Heart right ventricle (tissue), 16 donors: Measurements from ENCODE around the gene GALNT18. TPM values are rescaled to one million over a fixed set of nuclear protein-coding genes. Genes with fewer than 3 reads are reported as not detected.

ENCODE experiments used
- ATAC-seq, 8 donors: fragments of 200-7000 bp; cut with Tn5 transposase; one replicate each; pipeline ENCODE4 v1.9.1; 2020; ENCODE audit warnings: mild to moderate bottlenecking in 8 of 8, moderate library complexity in 8 of 8, moderate number of reproducible peaks in 1 of 8
- DNase-seq, 2 donors: peaks; one replicate each; pipeline ENCODE4 v3.0.0-alpha.2; 2020
- H3K27ac ChIP-seq, 10 donors: fragments of 200-600 bp; sonication (generic) in 2 of 10; one replicate each; pipeline versions ENCODE4 v1.5.0 to v1.8.0; 2020 to 2022; ENCODE audit warnings: mild to moderate bottlenecking in 3 of 10
- H3K27me3 ChIP-seq, 7 donors: fragments of 200-600 bp; one replicate each; pipeline ENCODE4 v1.8.0; 2021 to 2022; ENCODE audit warnings: mild to moderate bottlenecking in 2 of 7
- H3K36me3 ChIP-seq, 9 donors: fragments of 200-600 bp; sonication (generic) in 1 of 9; one replicate each; pipeline versions ENCODE4 v1.5.0 to v1.8.0; 2020 to 2022; ENCODE audit warnings: mild to moderate bottlenecking in 2 of 9
- H3K4me1 ChIP-seq, 9 donors: fragments of 200-600 bp; sonication (generic) in 1 of 9; one replicate each; pipeline versions ENCODE4 v1.5.0 to v1.8.0; 2020 to 2022; ENCODE audit warnings: mild to moderate bottlenecking in 4 of 9
- H3K4me3 ChIP-seq, 10 donors: fragments of 200-600 bp; sonication (generic) in 2 of 10; one replicate each; pipeline versions ENCODE4 v1.5.0 to v1.8.0; 2020 to 2022; ENCODE audit warnings: mild to moderate bottlenecking in 7 of 10, moderate library complexity in 2 of 10
- H3K9me3 ChIP-seq, 11 donors: fragments of 200-600 bp in 10 of 11; sonication (generic) in 2 of 11; one replicate each; pipeline versions ENCODE4 v1.5.0 to v1.8.0; 2013 to 2022; ENCODE audit warnings: mild to moderate bottlenecking in 2 of 11, control low read depth in 1 of 11, moderate library complexity in 1 of 11
- CTCF ChIP-seq, 9 donors: fragments of 200-600 bp; sonication (generic) in 2 of 9; IDR thresholded peaks; one replicate each; pipeline versions ENCODE4 v1.5.0 to v1.8.0; 2021 to 2022; ENCODE audit warnings: antibody characterized with exemption in 9 of 9, mild to moderate bottlenecking in 5 of 9, moderate library complexity in 1 of 9
- WGBS, 2 donors: extraction: QIAGEN DNeasy Blood & Tissue Kit; methylation state at CpG; one replicate each; pipeline ENCODE4 v1.1.7; 2013; ENCODE audit warnings: inconsistent platforms in 1 of 2; 5-methylcytosine and 5-hydroxymethylcytosine counted together
- intact Hi-C, 10 donors: fragments of 100-400 bp; cut with DNase I; formaldehyde crosslinking; loops; one replicate each; pipeline versions ENCODE4 v1.11.1 to v1.14.2; 2022
- polyA plus RNA-seq, 2 donors: library from polyadenylated mRNA; stranded (reverse); fragments of 200-250 nt; gene quantifications; one replicate each; pipeline ENCODE4 v1.2.3, GENCODE V29; 2013
- total RNA-seq, 10 donors: library from RNA; stranded (reverse); fragmentation: NEBNext Ultra II Directional in 3 of 10; extraction: Animal tissue kit (Norgen Biotek cat#: 25700) in 3 of 10; gene quantifications; one replicate each; pipeline versions ENCODE4 v1.2.1 to v1.2.4, GENCODE V29; 2021 to 2023
- donor health status: Arrhythmogenic right ventricular cardiomyopathy.
- donor health status: ischemic (EF 13 %, LVEDD 7.1; RV severe dilation, severe dysfunction).
- donor health status: healthy with polysubstance abuse.
- donor health status: DM: no; HTN: yes; CAD: no.
- donor health status: DM: no; HTN: no; CAD: no.
- donor health status: ischemic (EF 25% LVEDD 6.9; RV normal size, moderate dysfunction).
- donor health status: ischemic (EF 25% LVEDD 5.7; RV mildly dilated, moderate dysfunction).
- donor health status: healthy.
- donor health status: DM: yes; HTN: yes; CAD: no.
- donor health status: Ischemic cardiomyopathy.
- donor health status: ischemic (EF 35%, LVEDD 5.7; RV mildly dilated, moderate dysfunction).
- donor health status: nonischemic (EF 11% LVEDD 7.7; RV severe dilation, severe dysfunction).
- donor health status: DM: yes; HTN: yes; CAD: no.
- donor health status: PGD.
- donor health status: ischemic (EF 29% LVEDD 5.4; RV normal size, mild dysfunction).
- donor health status: nonischemic (EF 23%, LVEDD 6.1; RV moderate dilation, normal function).

The GALNT18 gene
- total and polyA plus RNA-seq, 12 donors = 7.0 to 29.0 (median 15.6) TPM

DNA sequence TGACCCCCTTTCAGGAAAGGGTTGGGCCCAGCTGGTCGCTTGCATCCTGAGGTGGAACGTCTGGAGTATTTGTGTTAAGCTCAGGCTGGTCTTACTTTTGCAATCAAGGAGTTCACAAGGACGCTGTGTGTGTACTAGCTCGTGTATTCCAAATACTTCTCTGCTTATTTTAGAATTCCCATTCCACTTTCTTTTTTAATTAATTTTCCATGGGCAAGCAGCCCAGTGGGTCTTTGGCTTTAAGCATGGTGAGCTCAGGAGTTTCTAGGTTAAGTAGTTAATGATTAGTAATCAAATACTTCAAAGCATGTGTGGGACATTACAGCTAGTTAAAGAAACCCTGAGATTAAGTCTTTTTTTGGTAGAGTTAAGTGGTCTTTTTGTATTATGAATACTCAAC lies 337.3 kb downstream of the GALNT18 start:
- H3K4me3 ChIP-seq = no peak overlapping the region
- no peak overlapping the region for H3K27ac ChIP-seq
- no peak for TF ChIP-seq CTCF (IDR thresholded peaks at IDR 0.05)
- H3K9me3 ChIP-seq = no peaks in the 10 kb centered on the region
- H3K27me3 ChIP-seq = no peaks in the 10 kb centered on the region
- H3K4me1 ChIP-seq = peaks cover 0 to 31% (median 13%) of the 10 kb centered on the region in 9 donors
- DNase-seq (no peak), ATAC-seq (no peak)
- intact Hi-C loops = loop anchor here in 1 of 10 donors (10.0 kb wide), 1 partner anchor 470 kb away; no protein-coding TSS in a partner anchor
- WGBS, 2 donors = 78 to 81% methylated on average over 4 of the region's 4 CpGs
- peaks cover 0 to 37% (median 0%) of the 10 kb centered on the region in 9 donors for H3K36me3 ChIP-seq

- DNase-seq (peak; percentile 24 to 46), ATAC-seq (peak in 3 of 8 donors; percentile 34 to 47 (median 42))
- 60 to 68% methylated on average over 5 of the region's 5 CpGs for WGBS, 2 donors
- Histone ChIP-seq H3K9me3 (no peaks in the 10 kb centered on the region), H3K4me1 (peaks cover 0 to 33% (median 13%) of the 10 kb centered on the region in 9 donors), H3K36me3 (peaks cover 0 to 9% (median 0%) of the 10 kb centered on the region in 9 donors), H3K27me3 (no peaks in the 10 kb centered on the region), H3K27ac (no peak overlapping the region), H3K4me3 (no peak overlapping the region)
- intact Hi-C loops = loop anchor here in 1 of 10 donors (10.0 kb wide), 1 partner anchor 473 kb away; no protein-coding TSS in a partner anchor
- TF ChIP-seq CTCF (IDR thresholded peaks at IDR 0.05) = no peak
These were observed 340.2 kb downstream of the GALNT18 start for GRCh38 chr11:11281626-11282025.

DNA sequence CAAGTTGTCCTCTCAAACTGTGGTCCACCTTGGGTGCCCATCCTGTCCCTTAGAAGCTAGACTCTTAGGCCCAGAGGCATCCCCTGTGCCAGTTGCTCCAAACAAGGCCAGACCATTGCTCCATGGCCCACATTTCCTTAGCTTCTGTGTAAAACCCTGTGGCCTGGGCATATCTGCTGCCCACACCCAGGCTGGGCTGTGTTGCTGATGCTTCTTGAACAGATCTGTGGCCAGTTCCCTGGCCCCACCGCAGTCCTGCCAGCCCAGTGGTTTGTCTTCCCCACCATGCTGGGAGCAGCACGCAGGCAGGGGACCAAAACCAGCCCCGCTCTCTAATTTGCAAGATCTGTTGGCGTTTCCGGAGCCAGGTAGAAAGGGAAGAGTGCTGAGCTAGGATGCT lies 341.0 kb downstream of the GALNT18 start:
- no peaks in the 10 kb centered on the region for H3K27me3 ChIP-seq
- H3K4me3 ChIP-seq = no peak overlapping the region
- peaks cover 0 to 5% (median 0%) of the 10 kb centered on the region in 9 donors for H3K36me3 ChIP-seq
- peaks cover 0 to 33% (median 13%) of the 10 kb centered on the region in 9 donors for H3K4me1 ChIP-seq
- H3K9me3 ChIP-seq = peaks cover 0 to 2% (median 0%) of the 10 kb centered on the region in 11 donors
- ATAC-seq (no peak), DNase-seq (no peak)
- 96% methylated on average over 5 of the region's 5 CpGs for WGBS, 2 donors
- no peak for TF ChIP-seq CTCF (IDR thresholded peaks at IDR 0.05)
- peak overlapping the region in 3 of 10 donors; percentile 25 to 53 (median 42) for H3K27ac ChIP-seq
- intact Hi-C loops = loop anchor here in 1 of 10 donors (10.0 kb wide), 1 partner anchor 474 kb away; no protein-coding TSS in a partner anchor

GRCh38 chr11:11279956-11280689 lies 341.7 kb downstream of the GALNT18 start:
- ATAC-seq = peak in 7 of 8 donors; percentile 29 to 72 (median 56)
- peaks cover 0 to 33% (median 13%) of the 10 kb centered on the region in 9 donors for H3K4me1 ChIP-seq
- H3K4me3 ChIP-seq = no peak overlapping the region
- DNase-seq = no peak
- TF ChIP-seq CTCF (IDR thresholded peaks at IDR 0.05) = no peak
- no peaks in the 10 kb centered on the region for H3K27me3 ChIP-seq
- peaks cover 0 to 3% (median 0%) of the 10 kb centered on the region in 9 donors for H3K36me3 ChIP-seq
- WGBS, 2 donors = 70 to 76% methylated on average over 11 of the region's 11 CpGs
- peak overlapping the region in 5 of 10 donors; percentile 9 to 67 (median 42) for H3K27ac ChIP-seq
- H3K9me3 ChIP-seq = peaks cover 0 to 9% (median 0%) of the 10 kb centered on the region in 11 donors
- intact Hi-C loops = loop anchor here in 1 of 10 donors (10.0 kb wide), 1 partner anchor 475 kb away; no protein-coding TSS in a partner anchor
